Stimulated activated CD4-positive, alpha-beta T cell treated with anti-CD3 and anti-CD28 coated beads, Interleukin-12 subunit alpha, Interleukin-12 subunit beta, amount 100 ng/mL, for 24 hours (primary cell): ENCODE data around the gene DHX36.

Source experiments
- DNase-seq, 2 experiments: peaks; one replicate each; pipeline ENCODE4 v3.0.0-alpha.2; 2020; ENCODE audit warnings: low read depth in 2 of 2

DHX36 gene

GRCh38 chr3:154280161-154280560, 44.1 kb downstream of the DHX36 start:
- no peak for DNase-seq

GRCh38 chr3:154275965-154276364, 48.3 kb downstream of the DHX36 start:
- no peak for DNase-seq

DNA sequence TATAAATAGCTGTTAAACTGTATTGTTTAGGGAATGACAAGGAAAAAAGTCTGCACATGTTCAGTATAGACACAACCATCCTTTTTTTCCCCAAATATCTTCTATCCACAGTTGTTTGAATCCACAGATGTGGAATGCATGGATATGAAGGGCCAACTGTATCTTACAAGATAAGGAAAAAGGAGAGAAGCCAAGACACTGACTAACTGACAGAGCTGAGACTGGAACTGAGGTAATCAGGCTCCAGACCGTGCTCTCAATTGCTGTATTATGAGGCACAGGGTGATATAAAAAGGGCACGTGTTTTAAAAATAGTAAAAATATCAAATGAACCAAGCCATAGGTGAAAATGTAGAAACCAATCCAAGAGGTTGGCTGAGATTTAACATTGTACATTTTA, 49.0 kb downstream of the DHX36 start:
- DNase-seq = no peak

GRCh38 chr3:154274348-154274747, 49.9 kb downstream of the DHX36 start:
- DNase-seq = no peak

- no peak for DNase-seq
Observed at GRCh38 chr3:154273381-154273780, 50.9 kb downstream of the DHX36 start.

DNA sequence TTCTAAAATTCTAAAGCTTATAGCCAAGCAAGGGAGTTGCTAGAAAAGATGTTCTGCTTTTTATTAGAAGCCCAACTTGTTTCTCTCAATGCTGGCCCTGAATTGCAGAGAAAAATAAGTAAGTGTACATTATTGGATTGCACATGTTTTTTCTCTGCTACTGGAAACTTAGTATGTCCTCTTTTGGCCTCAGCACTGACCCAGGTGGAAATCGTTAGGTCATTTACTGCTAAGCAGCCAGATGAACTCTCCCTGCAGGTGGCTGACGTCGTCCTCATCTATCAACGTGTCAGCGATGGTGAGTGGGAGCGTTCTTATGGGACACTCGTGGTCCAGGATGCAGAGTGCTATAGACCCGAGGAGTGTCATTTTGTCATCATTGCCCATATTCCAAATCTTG, 69.8 kb downstream of the DHX36 start:
- no peak for DNase-seq

GRCh38 chr3:154252759-154253638, 71.3 kb downstream of the DHX36 start:
- DNase-seq = peak; percentile 35 to 71

GRCh38 chr3:154251610-154252009, 72.7 kb downstream of the DHX36 start:
- no peak for DNase-seq

GRCh38 chr3:154250291-154250690, 74.0 kb downstream of the DHX36 start:
- DNase-seq = no peak

GRCh38 chr3:154247806-154248415, 76.4 kb downstream of the DHX36 start:
- no peak for DNase-seq

DNA sequence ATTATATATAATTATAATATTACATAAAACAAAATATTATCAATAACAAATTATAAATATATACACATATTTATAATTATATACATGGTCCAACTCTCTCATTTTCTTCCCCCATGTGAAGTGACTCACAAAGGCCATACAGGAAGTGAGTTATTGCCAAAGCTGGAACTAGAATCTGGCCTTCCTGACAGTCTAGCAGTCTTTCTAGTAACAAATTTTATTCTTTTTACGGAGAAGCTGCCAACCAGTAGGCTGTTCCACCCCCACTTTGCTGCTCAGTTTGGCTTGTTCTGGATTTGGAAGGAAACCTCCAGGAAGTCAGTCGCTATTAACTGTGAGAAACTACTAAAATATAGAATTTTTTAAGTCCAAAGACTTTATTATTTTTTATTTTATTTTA, 79.6 kb downstream of the DHX36 start:
- no peak for DNase-seq

DNA sequence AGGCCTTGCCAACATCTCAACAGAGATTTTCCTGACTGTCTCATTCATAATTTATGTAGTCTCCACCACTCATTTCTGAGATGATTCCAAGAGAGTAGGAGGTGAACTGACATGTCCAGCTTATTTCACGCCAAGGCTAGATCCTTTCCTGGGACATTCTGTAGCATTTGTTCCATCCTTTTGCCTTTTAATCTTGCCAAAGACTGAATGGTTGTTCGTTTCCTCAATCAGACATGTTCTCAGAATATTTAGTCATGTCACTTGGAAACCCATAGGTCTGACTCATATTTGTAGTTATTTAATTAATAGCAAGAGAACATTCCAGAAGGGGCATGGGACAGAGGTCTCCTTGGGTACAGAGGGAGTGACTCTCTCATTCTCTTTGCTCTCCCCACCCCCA, 80.9 kb downstream of the DHX36 start:
- no peak for DNase-seq

DNA sequence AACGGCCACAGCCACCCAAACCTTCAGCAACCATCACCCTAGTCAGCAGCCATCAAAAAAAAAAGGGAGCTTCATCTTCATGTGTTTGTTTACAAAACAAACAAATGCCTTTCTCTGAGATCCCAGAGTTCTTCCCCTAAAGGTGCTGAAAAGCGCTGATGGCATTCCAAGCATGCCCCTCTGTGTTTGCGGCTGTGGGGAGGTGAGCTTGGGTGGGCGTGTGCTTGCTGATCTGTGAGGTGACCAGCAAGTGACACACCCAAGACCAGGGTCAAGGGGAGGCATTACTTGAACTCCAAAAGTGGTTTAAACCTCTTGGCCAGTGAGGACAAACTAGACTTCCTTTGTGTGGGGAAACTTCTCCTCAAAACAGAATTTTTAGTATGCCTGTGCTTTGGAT, 81.5 kb downstream of the DHX36 start:
- no peak for DNase-seq

GRCh38 chr3:154241496-154241895, 82.8 kb downstream of the DHX36 start:
- DNase-seq = no peak

GRCh38 chr3:154240235-154240634, 84.1 kb downstream of the DHX36 start:
- no peak for DNase-seq

GRCh38 chr3:154236331-154236730, 88.0 kb downstream of the DHX36 start:
- DNase-seq = no peak

GRCh38 chr3:154235330-154235729, 89.0 kb downstream of the DHX36 start:
- no peak for DNase-seq

DNA sequence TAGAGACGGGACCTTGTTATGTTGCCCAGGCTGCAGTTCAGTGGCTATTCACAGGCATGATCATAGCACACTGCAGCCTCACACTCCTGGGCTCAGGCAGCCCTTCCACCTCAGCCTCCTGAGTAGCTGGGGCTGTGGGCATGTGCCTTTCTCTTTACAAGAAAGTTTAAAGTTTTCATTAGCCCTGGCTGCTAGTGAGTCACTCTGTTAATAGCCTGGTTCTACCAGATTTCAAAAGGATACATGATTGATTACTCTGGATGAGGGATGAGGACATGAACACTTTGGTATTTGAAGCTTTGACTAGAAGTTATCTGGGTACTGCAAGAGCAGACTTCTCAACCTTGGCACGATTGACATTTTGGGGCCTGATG, 95.1 kb downstream of the DHX36 start:
- DNase-seq = no peak

DNA sequence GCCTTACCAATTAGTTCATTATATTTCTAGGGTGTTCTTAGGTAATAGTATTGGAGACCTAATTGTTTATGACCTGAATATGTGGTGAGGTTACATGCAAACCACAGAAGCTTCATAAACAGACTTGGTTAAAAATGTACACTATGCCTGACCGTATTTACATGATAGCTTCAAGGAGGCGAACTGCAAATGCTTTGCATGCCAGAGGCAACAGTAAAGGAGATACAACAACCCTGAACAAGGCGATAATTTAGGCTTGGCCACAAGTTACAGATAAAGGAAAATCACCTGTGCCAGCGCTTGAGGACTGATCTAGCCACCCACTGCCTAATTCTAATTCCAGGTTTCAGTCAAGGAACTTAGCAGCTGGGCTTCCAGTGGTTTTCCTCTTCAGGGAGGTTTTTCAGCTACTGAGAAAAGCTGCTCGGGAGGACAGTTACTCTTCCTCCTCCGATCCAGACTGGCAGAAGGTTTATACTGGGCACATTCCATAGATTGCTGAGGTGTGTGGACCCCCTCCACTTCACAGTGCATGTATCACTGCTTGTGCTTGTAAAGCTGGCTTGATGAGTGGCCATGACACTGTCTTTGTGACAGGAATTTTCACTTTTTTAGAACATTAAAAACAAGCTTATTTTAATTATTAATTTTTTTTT, 95.6 kb downstream of the DHX36 start:
- no peak for DNase-seq

DNA sequence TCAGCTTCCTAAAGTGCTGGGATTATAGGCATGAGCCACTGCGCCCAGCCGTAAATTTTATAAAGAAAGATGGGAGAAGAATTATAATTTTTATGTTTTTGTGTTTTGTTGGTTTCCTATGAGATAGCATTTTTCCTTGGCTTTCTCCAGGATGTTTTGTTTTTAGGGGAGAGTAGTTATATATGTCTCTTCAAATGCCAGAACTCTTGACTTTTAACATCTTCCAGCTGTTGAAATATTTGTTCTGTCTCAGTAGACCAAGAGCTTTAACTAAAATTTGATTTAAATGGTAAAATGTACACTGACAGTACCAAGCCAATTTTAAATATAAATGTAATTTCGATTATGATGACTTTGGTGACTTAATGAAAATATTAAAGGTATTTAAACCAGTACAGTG, 96.8 kb downstream of the DHX36 start:
- DNase-seq = no peak

DNA sequence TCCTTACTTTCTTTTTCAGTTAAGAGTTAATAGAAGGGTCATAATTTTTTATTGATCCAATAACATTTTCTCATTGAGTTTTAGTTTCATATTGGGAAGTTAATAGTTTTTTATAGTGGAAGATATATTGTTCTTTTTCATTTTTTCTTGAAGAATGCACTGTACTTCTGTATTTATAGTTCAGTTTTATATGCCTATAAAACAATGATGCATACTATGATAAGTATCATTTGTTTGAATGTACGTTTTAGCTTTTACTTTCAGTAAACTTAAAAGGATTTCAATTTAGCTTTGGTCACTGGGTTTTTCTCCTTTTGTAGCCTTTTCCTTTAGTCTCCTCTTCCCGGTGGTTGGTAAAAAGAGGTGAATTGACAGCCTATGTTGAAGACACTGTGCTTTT, 98.8 kb downstream of the DHX36 start:
- no peak for DNase-seq

GRCh38 chr3:154224866-154225265, 99.4 kb downstream of the DHX36 start:
- DNase-seq = no peak

DNA sequence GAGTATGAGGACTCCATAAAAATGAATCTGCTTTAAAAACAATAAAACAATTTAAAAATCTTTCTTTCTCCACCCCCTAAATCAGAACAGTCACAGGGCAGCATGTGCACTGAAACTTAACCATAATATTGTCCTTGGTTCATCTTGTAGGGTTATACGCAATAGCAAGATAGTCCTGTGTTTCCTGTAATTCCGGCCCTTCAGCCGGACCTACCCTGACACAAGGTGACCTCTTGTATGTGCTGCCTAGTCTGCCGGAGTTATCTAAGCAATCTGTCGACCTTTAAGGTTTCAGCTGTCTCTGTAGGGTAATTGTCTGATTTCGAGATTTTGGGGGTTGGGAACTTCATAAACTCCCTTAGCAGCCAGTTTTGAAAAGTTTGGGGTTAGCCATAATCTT, 99.9 kb downstream of the DHX36 start:
- no peak for DNase-seq
